ENCODE results near the gene GARIN5B.

GRCh38 chr19:55398200-55398925 lies 35.3 kb upstream of the GARIN5B start:
- TF ChIP-seq EP300 (IDR thresholded peaks at IDR 0.05; ENCODE audit: borderline replicate concordance in 1 of 2, low read depth in 1 of 2, low read length in 1 of 2): no peak
- TF ChIP-seq, protein P1, sequence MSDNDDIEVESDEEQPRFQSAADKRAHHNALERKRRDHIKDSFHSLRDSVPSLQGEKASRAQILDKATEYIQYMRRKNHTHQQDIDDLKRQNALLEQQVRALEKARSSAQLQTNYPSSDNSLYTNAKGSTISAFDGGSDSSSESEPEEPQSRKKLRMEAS (IDR thresholded peaks at IDR 0.05; ENCODE audit: low read depth): no peak
- TF ChIP-seq RCOR1 (IDR thresholded peaks at IDR 0.05; ENCODE audit: low read length): no peak
- no peak for TF ChIP-seq NRF1 (IDR thresholded peaks at IDR 0.05; ENCODE audit: low read depth, low read length)
- TF ChIP-seq PBX3 (IDR thresholded peaks at IDR 0.05): no peak
- TF ChIP-seq GATA2 (CRISPR knock-in tag; IDR thresholded peaks at IDR 0.05): no peak
